Measurements from ENCODE around the gene CADPS. TPM values are rescaled to one million over a fixed set of nuclear protein-coding genes. Genes with fewer than 3 reads are reported as not detected.

Gene CADPS
- total and polyA plus RNA-seq, 2 of the 4 experiments (the other 2 are of a cell fraction) = not detected

GRCh38 chr3:62718515-62719320 is 156.5 kb downstream of the CADPS start:
- WGBS, 2 experiments (ENCODE audit: extremely low coverage in 2 of 2, insufficient read length in 1 of 2) = 27% methylated on average over 2 of the region's 6 CpGs; no CpG with 5 or more reads in 1 of the 2 experiments
- no peak overlapping the region for H2BK20ac ChIP-seq (ENCODE audit: low read depth, low read length)
- no peak overlapping the region for H3K4ac ChIP-seq (ENCODE audit: low read depth, low read length)
- no peak overlapping the region for H2AK9ac ChIP-seq (replicated peaks; ENCODE audit: low read depth, low read length, poor library complexity)
- no peak overlapping the region for H2BK120ac ChIP-seq (ENCODE audit: low read depth, low read length)
- no peak overlapping the region for H3K56ac ChIP-seq (ENCODE audit: extremely low read depth, insufficient read depth, low read length)
- H3K18ac ChIP-seq (ENCODE audit: low read depth, low read length) = no peak overlapping the region
- no peaks in the 10 kb centered on the region for H4K20me1 ChIP-seq (ENCODE audit: insufficient read depth, low read length)
- DNase-seq (no peak), ATAC-seq (ENCODE audit: low read depth) (no peak)
- H3K4me2 ChIP-seq (ENCODE audit: low read depth, low read length) = no peak overlapping the region
- ChIA-PET CTCF (no interaction called here), POLR2A (ENCODE audit: unreplicated experiment) (no interaction called here)
- H3K14ac ChIP-seq (replicated peaks; ENCODE audit: low read depth, low read length) = no peak overlapping the region
- intact Hi-C loops (cut with micrococcal nuclease) (no loop called here), dilution Hi-C loops (cut with HindIII; ENCODE audit: low sequenced_read_pairs, unreplicated experiment) (no loop called here), in situ Hi-C loops (cut with MboI; ENCODE audit: low sequenced_read_pairs) (no loop called here)
- no peaks in the 10 kb centered on the region for H3K9me3 ChIP-seq (ENCODE audit: control insufficient read depth, insufficient read depth, low read length)
- H3K79me1 ChIP-seq (ENCODE audit: low read depth in 1 of 2, low read length in 2 of 2) = no peaks in the 10 kb centered on the region
- H2AK5ac ChIP-seq (ENCODE audit: low read depth, low read length) = no peak overlapping the region
- no TSS peak for BruUV-seq (replicated peaks)
- H3K9ac ChIP-seq (ENCODE audit: low read depth, low read length) = no peak overlapping the region
- no peak overlapping the region for H3K27ac ChIP-seq (ENCODE audit: insufficient read depth, low read length)
- no peaks in the 10 kb centered on the region for H3K4me1 ChIP-seq (ENCODE audit: control insufficient read depth, insufficient read depth, low read length)
- no peak overlapping the region for H4K5ac ChIP-seq (ENCODE audit: low read depth, low read length)
- no peaks in the 10 kb centered on the region for H3K9me1 ChIP-seq (ENCODE audit: insufficient read depth, low read length)
- H3K36me3 ChIP-seq (ENCODE audit: control insufficient read depth, insufficient read depth, low read length) = no peaks in the 10 kb centered on the region
- no peak overlapping the region for H2AFZ ChIP-seq (replicated peaks; ENCODE audit: low read length, poor library complexity)
- H3K4me3 ChIP-seq (ENCODE audit: insufficient read depth, low read depth, low read length) = no peak overlapping the region
- TF ChIP-seq MAZ (IDR thresholded peaks at IDR 0.05; ENCODE audit: borderline replicate concordance, low read depth, low read length) = no peak
- no peak for TF ChIP-seq MXI1 (IDR thresholded peaks at IDR 0.05; ENCODE audit: borderline replicate concordance, low read depth, low read length)
- TF ChIP-seq POLR2A (IDR thresholded peaks at IDR 0.05; ENCODE audit: low read depth, low read length) = no peak
- TF ChIP-seq SMC3 (IDR thresholded peaks at IDR 0.05; ENCODE audit: low read depth, low read length) = no peak
- no peak for TF ChIP-seq CEBPB (IDR thresholded peaks at IDR 0.05; ENCODE audit: low read depth, low read length)
- no peak for TF ChIP-seq CTCF (conservative IDR thresholded peaks at IDR 0.05; ENCODE audit: low read depth, low read length)
- TF ChIP-seq RAD21 (IDR thresholded peaks at IDR 0.05; ENCODE audit: low read length) = no peak
- no peak for TF ChIP-seq RCOR1 (IDR thresholded peaks at IDR 0.05; ENCODE audit: insufficient replicate concordance, low read length)
- TF ChIP-seq, protein P1, sequence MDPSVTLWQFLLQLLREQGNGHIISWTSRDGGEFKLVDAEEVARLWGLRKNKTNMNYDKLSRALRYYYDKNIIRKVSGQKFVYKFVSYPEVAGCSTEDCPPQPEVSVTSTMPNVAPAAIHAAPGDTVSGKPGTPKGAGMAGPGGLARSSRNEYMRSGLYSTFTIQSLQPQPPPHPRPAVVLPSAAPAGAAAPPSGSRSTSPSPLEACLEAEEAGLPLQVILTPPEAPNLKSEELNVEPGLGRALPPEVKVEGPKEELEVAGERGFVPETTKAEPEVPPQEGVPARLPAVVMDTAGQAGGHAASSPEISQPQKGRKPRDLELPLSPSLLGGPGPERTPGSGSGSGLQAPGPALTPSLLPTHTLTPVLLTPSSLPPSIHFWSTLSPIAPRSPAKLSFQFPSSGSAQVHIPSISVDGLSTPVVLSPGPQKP (IDR thresholded peaks at IDR 0.05; ENCODE audit: borderline replicate concordance, low read depth, low read length) = no peak
- no peak for TF ChIP-seq NFE2L2 (IDR thresholded peaks at IDR 0.05; ENCODE audit: low read depth, low read length)
- no peak for TF ChIP-seq RFX5 (IDR thresholded peaks at IDR 0.05; ENCODE audit: low read depth, low read length)
- TF ChIP-seq FOS (IDR thresholded peaks at IDR 0.05; ENCODE audit: low read depth, low read length) = no peak
- TF ChIP-seq BHLHE40 (IDR thresholded peaks at IDR 0.05; ENCODE audit: low read depth, low read length) = no peak
- TF ChIP-seq, protein P2, sequence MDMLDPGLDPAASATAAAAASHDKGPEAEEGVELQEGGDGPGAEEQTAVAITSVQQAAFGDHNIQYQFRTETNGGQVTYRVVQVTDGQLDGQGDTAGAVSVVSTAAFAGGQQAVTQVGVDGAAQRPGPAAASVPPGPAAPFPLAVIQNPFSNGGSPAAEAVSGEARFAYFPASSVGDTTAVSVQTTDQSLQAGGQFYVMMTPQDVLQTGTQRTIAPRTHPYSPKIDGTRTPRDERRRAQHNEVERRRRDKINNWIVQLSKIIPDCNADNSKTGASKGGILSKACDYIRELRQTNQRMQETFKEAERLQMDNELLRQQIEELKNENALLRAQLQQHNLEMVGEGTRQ (IDR thresholded peaks at IDR 0.05; ENCODE audit: low read depth, low read length) = no peak
- TF ChIP-seq MAFK (IDR thresholded peaks at IDR 0.05; ENCODE audit: low read depth, low read length) = no peak
- TF ChIP-seq CHD1 (IDR thresholded peaks at IDR 0.05; ENCODE audit: low read depth, low read length) = no peak
- H2BK15ac ChIP-seq (ENCODE audit: low read depth, low read length) = no peak overlapping the region
- H4K8ac ChIP-seq (ENCODE audit: low read depth in 2 of 2, low read length in 2 of 2) = no peak overlapping the region
- no peak overlapping the region for H4K91ac ChIP-seq (ENCODE audit: insufficient read depth, low read depth, low read length)
- no peak overlapping the region for H2BK5ac ChIP-seq (ENCODE audit: low read depth, low read length, poor library complexity, severe bottlenecking)
- H3K27me3 ChIP-seq (ENCODE audit: control insufficient read depth, insufficient read depth, low read length) = no peaks in the 10 kb centered on the region
- H3K23ac ChIP-seq (ENCODE audit: low read depth, low read length) = no peak overlapping the region
